ENCODE data around the gene CTDP1. TPM values are rescaled to one million over a fixed set of nuclear protein-coding genes. Genes with fewer than 3 reads are reported as not detected.
"Not testable (repeated sequence)": the region's sequence is repeated elsewhere in the genome, so short reads cannot be mapped to it uniquely, and the experiment has no call there.

CTDP1 gene
- total RNA-seq, 2 experiments from 2014 or later = 28.0 to 29.1 TPM

- no peak overlapping the region for H3K27ac Mint-ChIP-seq
- no peaks in the 10 kb centered on the region for H3K27me3 Mint-ChIP-seq (ENCODE audit: low read depth)
- H3K9me3 Mint-ChIP-seq = peaks cover 6% of the 10 kb centered on the region
- no peaks in the 10 kb centered on the region for H3K4me1 Mint-ChIP-seq (ENCODE audit: low read depth)
- no peak for DNase-seq
- CTCF ChIA-PET = no interaction called here
- H3K36me3 Mint-ChIP-seq (ENCODE audit: low read depth) = peaks cover 86% of the 10 kb centered on the region
- intact Hi-C loops (cut with micrococcal nuclease) = no loop called here
- H3K4me3 Mint-ChIP-seq = no peak overlapping the region
Observed at GRCh38 chr18:79726721-79727120, 47.1 kb downstream of the CTDP1 start.

- Mint-ChIP-seq H3K9me3 (peaks cover 10% of the 10 kb centered on the region), H3K36me3 (ENCODE audit: low read depth) (peaks cover 91% of the 10 kb centered on the region), H3K4me3 (no peak overlapping the region), H3K27me3 (ENCODE audit: low read depth) (no peaks in the 10 kb centered on the region), H3K4me1 (ENCODE audit: low read depth) (no peaks in the 10 kb centered on the region), H3K27ac (no peak overlapping the region)
- intact Hi-C loops (cut with micrococcal nuclease) = no loop called here
- CTCF ChIA-PET = no interaction called here
- DNase-seq = no peak
Observed at GRCh38 chr18:79727211-79727610, 47.6 kb downstream of the CTDP1 start.

- no peak overlapping the region for H3K4me3 Mint-ChIP-seq
- DNase-seq = no peak
- H3K4me1 Mint-ChIP-seq (ENCODE audit: low read depth) = no peaks in the 10 kb centered on the region
- peaks cover 94% of the 10 kb centered on the region for H3K36me3 Mint-ChIP-seq (ENCODE audit: low read depth)
- no peaks in the 10 kb centered on the region for H3K27me3 Mint-ChIP-seq (ENCODE audit: low read depth)
- peaks cover 12% of the 10 kb centered on the region for H3K9me3 Mint-ChIP-seq
- no peak overlapping the region for H3K27ac Mint-ChIP-seq
- intact Hi-C loops (cut with micrococcal nuclease) = no loop called here
- CTCF ChIA-PET = no interaction called here
Observed at GRCh38 chr18:79728931-79729586, 49.5 kb downstream of the CTDP1 start.

- DNase-seq = no peak
- peaks cover 92% of the 10 kb centered on the region for H3K36me3 Mint-ChIP-seq (ENCODE audit: low read depth)
- CTCF ChIA-PET = no interaction called here
- no peaks in the 10 kb centered on the region for H3K27me3 Mint-ChIP-seq (ENCODE audit: low read depth)
- intact Hi-C loops (cut with micrococcal nuclease) = no loop called here
- H3K9me3 Mint-ChIP-seq = peaks cover 12% of the 10 kb centered on the region
- H3K27ac Mint-ChIP-seq = no peak overlapping the region
- H3K4me1 Mint-ChIP-seq (ENCODE audit: low read depth) = no peaks in the 10 kb centered on the region
- no peak overlapping the region for H3K4me3 Mint-ChIP-seq
Observed at GRCh38 chr18:79729611-79730010, 50.0 kb downstream of the CTDP1 start.

- Mint-ChIP-seq H3K4me1 (ENCODE audit: low read depth) (no peaks in the 10 kb centered on the region), H3K27me3 (ENCODE audit: low read depth) (no peaks in the 10 kb centered on the region), H3K36me3 (ENCODE audit: low read depth) (peaks cover 87% of the 10 kb centered on the region), H3K9me3 (peaks cover 12% of the 10 kb centered on the region), H3K27ac (no peak overlapping the region), H3K4me3 (no peak overlapping the region)
- DNase-seq = no peak
- CTCF ChIA-PET = interaction anchor here (0.5 kb wide), 1 partner anchor 425 kb away, joined by 3 read pairs; no protein-coding TSS in a partner anchor
- intact Hi-C loops (cut with micrococcal nuclease) = no loop called here
Observed at GRCh38 chr18:79730804-79731203, 51.2 kb downstream of the CTDP1 start.

GRCh38 chr18:79731881-79732720 is 52.5 kb downstream of the CTDP1 start:
- CTCF ChIA-PET; DNase-seq; intact Hi-C loops (cut with micrococcal nuclease); H3K27me3 Mint-ChIP-seq (ENCODE audit: low read depth); H3K27ac Mint-ChIP-seq; H3K4me3 Mint-ChIP-seq; H3K4me1 Mint-ChIP-seq (ENCODE audit: low read depth): not testable (repeated sequence)
- Mint-ChIP-seq H3K9me3 (peaks cover 12% of the 10 kb centered on the region), H3K36me3 (ENCODE audit: low read depth) (peaks cover 86% of the 10 kb centered on the region)

GRCh38 chr18:79732721-79733025 is 53.1 kb downstream of the CTDP1 start:
- DNase-seq = no peak
- Mint-ChIP-seq H3K36me3 (ENCODE audit: low read depth) (peaks cover 86% of the 10 kb centered on the region), H3K27ac (no peak overlapping the region), H3K27me3 (ENCODE audit: low read depth) (no peaks in the 10 kb centered on the region), H3K4me3 (no peak overlapping the region), H3K9me3 (peaks cover 10% of the 10 kb centered on the region), H3K4me1 (ENCODE audit: low read depth) (no peaks in the 10 kb centered on the region)
- CTCF ChIA-PET = no interaction called here
- intact Hi-C loops (cut with micrococcal nuclease) = no loop called here

- intact Hi-C loops (cut with micrococcal nuclease) = no loop called here
- no peak overlapping the region for H3K4me3 Mint-ChIP-seq
- peaks cover 10% of the 10 kb centered on the region for H3K9me3 Mint-ChIP-seq
- no peak for DNase-seq
- CTCF ChIA-PET = no interaction called here
- H3K27ac Mint-ChIP-seq = no peak overlapping the region
- no peaks in the 10 kb centered on the region for H3K4me1 Mint-ChIP-seq (ENCODE audit: low read depth)
- peaks cover 86% of the 10 kb centered on the region for H3K36me3 Mint-ChIP-seq (ENCODE audit: low read depth)
- H3K27me3 Mint-ChIP-seq (ENCODE audit: low read depth) = no peaks in the 10 kb centered on the region
Observed at GRCh38 chr18:79733135-79733701, 53.6 kb downstream of the CTDP1 start.

- Mint-ChIP-seq H3K9me3 (peaks cover 10% of the 10 kb centered on the region), H3K4me3 (no peak overlapping the region), H3K27ac (no peak overlapping the region), H3K36me3 (ENCODE audit: low read depth) (peaks cover 82% of the 10 kb centered on the region), H3K4me1 (ENCODE audit: low read depth) (no peaks in the 10 kb centered on the region), H3K27me3 (ENCODE audit: low read depth) (no peaks in the 10 kb centered on the region)
- CTCF ChIA-PET = no interaction called here
- no peak for DNase-seq
- intact Hi-C loops (cut with micrococcal nuclease) = no loop called here
Observed at GRCh38 chr18:79733986-79734770, 54.6 kb downstream of the CTDP1 start.

- H3K27ac Mint-ChIP-seq = no peak overlapping the region
- peaks cover 75% of the 10 kb centered on the region for H3K36me3 Mint-ChIP-seq (ENCODE audit: low read depth)
- CTCF ChIA-PET = interaction anchor here (0.6 kb wide), 1 partner anchor 192 kb away, joined by 3 read pairs; no protein-coding TSS in a partner anchor
- peaks cover 10% of the 10 kb centered on the region for H3K9me3 Mint-ChIP-seq
- H3K4me1 Mint-ChIP-seq (ENCODE audit: low read depth) = no peaks in the 10 kb centered on the region
- no peak overlapping the region for H3K4me3 Mint-ChIP-seq
- H3K27me3 Mint-ChIP-seq (ENCODE audit: low read depth) = no peaks in the 10 kb centered on the region
- intact Hi-C loops (cut with micrococcal nuclease) = no loop called here
- DNase-seq = no peak
Observed at GRCh38 chr18:79735071-79735980, 55.7 kb downstream of the CTDP1 start.

- H3K27ac Mint-ChIP-seq = no peak overlapping the region
- CTCF ChIA-PET = interaction anchor here (0.6 kb wide), 1 partner anchor 191 kb away, joined by 3 read pairs; no protein-coding TSS in a partner anchor
- peaks cover 75% of the 10 kb centered on the region for H3K36me3 Mint-ChIP-seq (ENCODE audit: low read depth)
- intact Hi-C loops (cut with micrococcal nuclease) = no loop called here
- no peak overlapping the region for H3K4me3 Mint-ChIP-seq
- no peaks in the 10 kb centered on the region for H3K4me1 Mint-ChIP-seq (ENCODE audit: low read depth)
- H3K27me3 Mint-ChIP-seq (ENCODE audit: low read depth) = no peaks in the 10 kb centered on the region
- DNase-seq = no peak
- H3K9me3 Mint-ChIP-seq = peaks cover 7% of the 10 kb centered on the region
Observed at GRCh38 chr18:79736230-79736629, 56.6 kb downstream of the CTDP1 start.

Data from activated naive CD4-positive, alpha-beta T cell treated with anti-CD3 and anti-CD28 coated beads for 36 hours (primary cell).